HEK293T (cell line): ENCODE data around the gene MRPL41.

Experiments used
- BHLHE40 ChIP-seq: fragments of 450-650 bp; IDR thresholded peaks from 2 replicates; pipeline ENCODE4 v1.6.1; 2016; ENCODE audit warnings: mild to moderate bottlenecking, moderate library complexity, borderline replicate concordance
- CTBP1 ChIP-seq: fragments of 450-650 bp; IDR thresholded peaks from 2 replicates; pipeline ENCODE4 v1.6.1; 2016; ENCODE audit warnings: borderline replicate concordance
- ELF4 ChIP-seq: fragments of 450-650 bp; IDR thresholded peaks from 2 replicates; pipeline ENCODE4 v1.6.1; 2017; ENCODE audit warnings: antibody characterized with exemption
- FOXA1 ChIP-seq: fragments of 450-650 bp; IDR thresholded peaks from 2 replicates; pipeline ENCODE4 v1.6.1; 2016; ENCODE audit warnings: mild to moderate bottlenecking
- FOXK2 ChIP-seq: fragments of 450-650 bp; IDR thresholded peaks from 2 replicates; pipeline ENCODE4 v1.6.1; 2016; ENCODE audit warnings: mild to moderate bottlenecking
- FOXM1 ChIP-seq: fragments of 450-650 bp; IDR thresholded peaks from 2 replicates; pipeline ENCODE4 v1.6.1; 2017; ENCODE audit warnings: mild to moderate bottlenecking, borderline replicate concordance
- L3MBTL2 ChIP-seq: fragments of 450-650 bp; conservative IDR thresholded peaks from 2 replicates; pipeline ENCODE4 v1.6.1; 2016; ENCODE audit warnings: mild to moderate bottlenecking
- SP1 ChIP-seq: fragments of 450-650 bp; IDR thresholded peaks from 2 replicates; pipeline ENCODE4 v1.6.1; 2017
- SUZ12 ChIP-seq: fragments of 450-650 bp; IDR thresholded peaks from 2 replicates; pipeline ENCODE4 v1.6.1; 2016; ENCODE audit warnings: mild to moderate bottlenecking
- TARDBP ChIP-seq: fragments of 450-650 bp; IDR thresholded peaks from 2 replicates; pipeline ENCODE4 v1.6.1; 2016
- ZNF384 ChIP-seq: fragments of 450-650 bp; IDR thresholded peaks from 2 replicates; pipeline ENCODE4 v1.6.1; 2016
- TF ChIP-seq, protein P1 (sequence below): fragments of 450-650 bp; IDR thresholded peaks from 2 replicates; pipeline ENCODE4 v1.6.1; 2016

DNA sequence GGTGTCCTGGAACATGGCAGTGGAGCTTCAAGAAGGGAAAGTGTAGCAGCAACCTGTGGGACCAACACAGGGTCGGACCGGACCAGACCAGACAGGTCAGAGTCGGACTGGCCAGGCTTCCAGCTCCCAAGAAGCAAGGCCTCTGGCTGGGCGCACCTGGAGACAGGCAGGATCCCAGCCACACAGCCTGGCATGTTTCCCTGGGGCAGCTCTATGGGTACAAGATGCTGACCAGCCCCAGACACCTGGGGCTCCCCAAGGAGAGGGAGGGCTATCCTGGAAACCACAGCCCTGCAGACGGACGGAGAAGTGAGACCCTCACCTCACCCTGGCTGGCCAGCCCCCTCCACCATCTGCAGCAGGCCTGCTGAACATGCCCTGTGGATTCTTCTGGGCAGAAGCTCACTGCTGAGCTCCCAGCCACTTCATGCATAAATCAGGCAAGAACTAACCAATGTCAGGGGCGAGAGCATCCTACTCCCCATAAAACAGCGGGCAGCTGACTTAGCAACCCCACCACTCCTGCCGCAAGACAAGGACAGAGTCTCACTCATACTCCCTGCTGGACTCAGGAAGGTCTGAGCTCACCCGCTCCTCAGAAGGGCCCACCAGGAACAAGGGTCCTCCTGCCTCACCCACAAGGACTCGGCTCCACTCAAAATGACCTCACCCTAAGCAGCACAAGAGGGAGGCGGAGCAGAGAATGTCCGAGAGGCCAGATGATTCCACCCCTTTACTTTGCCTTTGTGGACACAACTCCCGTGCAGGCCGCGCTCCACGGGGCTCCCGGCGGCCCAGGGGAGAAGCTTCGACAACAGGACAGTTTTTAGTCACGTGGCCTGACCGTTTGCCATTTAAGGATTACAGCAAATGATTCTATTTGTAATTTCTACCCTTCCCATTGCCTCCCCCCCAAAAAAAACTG, 29.9 kb downstream of the MRPL41 start:
- TF ChIP-seq L3MBTL2, result no peak
- TF ChIP-seq, protein P1, sequence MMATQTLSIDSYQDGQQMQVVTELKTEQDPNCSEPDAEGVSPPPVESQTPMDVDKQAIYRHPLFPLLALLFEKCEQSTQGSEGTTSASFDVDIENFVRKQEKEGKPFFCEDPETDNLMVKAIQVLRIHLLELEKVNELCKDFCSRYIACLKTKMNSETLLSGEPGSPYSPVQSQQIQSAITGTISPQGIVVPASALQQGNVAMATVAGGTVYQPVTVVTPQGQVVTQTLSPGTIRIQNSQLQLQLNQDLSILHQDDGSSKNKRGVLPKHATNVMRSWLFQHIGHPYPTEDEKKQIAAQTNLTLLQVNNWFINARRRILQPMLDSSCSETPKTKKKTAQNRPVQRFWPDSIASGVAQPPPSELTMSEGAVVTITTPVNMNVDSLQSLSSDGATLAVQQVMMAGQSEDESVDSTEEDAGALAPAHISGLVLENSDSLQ, result no peak
- TF ChIP-seq FOXM1, result no peak
- TF ChIP-seq FOXA1, result no peak
- TF ChIP-seq FOXK2, result no peak
- TF ChIP-seq SP1, result no peak
- TF ChIP-seq TARDBP, result no peak
- TF ChIP-seq ELF4, result no peak
- TF ChIP-seq BHLHE40, result no peak
- no peak for TF ChIP-seq CTBP1
- no peak for TF ChIP-seq SUZ12
- no peak for TF ChIP-seq ZNF384
